ENCODE measurements around the gene NKRF.
"Not testable (repeated sequence)": the region's sequence is repeated elsewhere in the genome, so short reads cannot be mapped to it uniquely, and the experiment has no call there.

The NKRF gene

DNA sequence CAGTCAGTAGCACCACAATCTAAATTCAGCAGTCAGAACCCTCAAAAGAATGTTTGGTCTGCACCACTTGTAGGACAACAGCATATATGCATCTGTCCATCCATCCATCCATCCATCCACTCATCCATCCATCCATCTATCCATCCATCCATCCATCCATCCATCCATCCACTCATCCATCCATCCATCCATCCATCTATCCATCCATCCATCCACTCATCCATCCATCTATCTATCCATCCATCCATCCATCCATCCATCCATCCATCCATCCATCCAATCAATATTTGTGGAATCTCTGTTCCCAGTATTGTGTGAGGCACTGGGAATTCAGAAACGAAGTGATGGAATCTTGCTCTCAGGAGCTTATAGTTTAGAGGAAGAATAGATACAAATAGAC is 31.2 kb upstream of the NKRF start:
- H3K9me3 ChIP-seq (ENCODE audit: control insufficient read depth, low read length) = not testable (repeated sequence)
- WGBS, 2 experiments (ENCODE audit: insufficient coverage in 2 of 2) = no CpG with 5 or more reads among the region's 1 CpG

DNA sequence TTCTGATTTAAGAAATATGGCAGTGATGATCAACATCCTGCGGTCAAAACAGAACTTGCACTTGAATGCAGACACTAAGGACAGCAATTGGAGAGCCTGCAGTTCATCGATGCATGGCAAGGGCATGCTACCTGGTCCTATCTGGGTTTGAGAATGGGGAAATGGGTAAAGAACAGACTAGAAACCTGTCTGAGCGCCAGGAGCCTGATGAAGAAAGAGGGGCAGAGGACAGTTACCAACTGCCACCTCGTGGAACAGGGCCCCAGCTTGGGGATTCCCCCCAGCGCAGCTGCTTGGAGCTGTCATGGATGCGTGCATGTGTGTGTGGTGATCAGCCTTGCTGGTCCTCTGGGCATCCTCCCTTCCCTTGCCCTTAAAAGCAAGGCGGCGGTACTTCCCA is 30.2 kb upstream of the NKRF start:
- WGBS, 2 experiments (ENCODE audit: insufficient coverage in 2 of 2) = 95 to 97% methylated on average over 3 to 5 of the region's 8 CpGs
- no peaks in the 10 kb centered on the region for H3K9me3 ChIP-seq (ENCODE audit: control insufficient read depth, low read length)

More for the DNA sequence above, 31.2 kb upstream of the NKRF start:
- H3K36me3 ChIP-seq (ENCODE audit: control insufficient read depth, insufficient read depth, low read length) = peaks cover 40% of the 10 kb centered on the region
- not testable (repeated sequence) for H3K27ac ChIP-seq (ENCODE audit: low read depth, low read length, severe bottlenecking); H3K4me3 ChIP-seq (ENCODE audit: extremely low read depth, insufficient read depth, low read length, poor library complexity, severe bottlenecking); H3K4me1 ChIP-seq (ENCODE audit: control insufficient read depth, insufficient read depth, low read length, poor library complexity, severe bottlenecking)

DNA sequence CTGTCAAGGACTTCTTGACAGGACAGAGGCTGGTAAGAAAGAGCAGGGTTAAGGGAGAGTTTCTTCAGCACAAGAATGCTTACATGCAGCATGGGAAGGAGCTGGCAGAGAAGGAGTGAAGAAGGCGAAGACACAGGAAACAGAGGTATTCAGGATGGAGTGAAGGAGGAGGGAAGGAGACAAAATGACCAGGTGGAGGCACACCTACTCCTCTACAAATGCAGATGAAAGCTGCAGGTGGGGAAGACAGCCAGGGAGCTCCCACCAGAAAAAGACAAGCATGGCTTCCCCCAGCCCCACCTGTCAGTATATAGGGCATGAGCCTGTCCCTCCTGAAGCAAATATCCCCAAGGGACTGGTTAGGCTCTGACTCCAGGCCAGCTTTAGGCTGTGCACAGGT is 29.6 kb upstream of the NKRF start:
- Histone ChIP-seq H3K9me3 (ENCODE audit: control insufficient read depth, low read length) (no peaks in the 10 kb centered on the region), H3K4me3 (ENCODE audit: extremely low read depth, insufficient read depth, low read length, poor library complexity, severe bottlenecking) (no peak overlapping the region), H3K36me3 (ENCODE audit: control insufficient read depth, insufficient read depth, low read length) (peaks cover 40% of the 10 kb centered on the region), H3K27ac (ENCODE audit: low read depth, low read length, severe bottlenecking) (no peak overlapping the region), H3K4me1 (ENCODE audit: control insufficient read depth, insufficient read depth, low read length, poor library complexity, severe bottlenecking) (no peaks in the 10 kb centered on the region)
- no CpG with 5 or more reads among the region's 1 CpG for WGBS, 2 experiments (ENCODE audit: insufficient coverage in 2 of 2)

More for the DNA sequence above, 30.2 kb upstream of the NKRF start:
- Histone ChIP-seq H3K4me3 (ENCODE audit: extremely low read depth, insufficient read depth, low read length, poor library complexity, severe bottlenecking) (no peak overlapping the region), H3K27ac (ENCODE audit: low read depth, low read length, severe bottlenecking) (no peak overlapping the region), H3K4me1 (ENCODE audit: control insufficient read depth, insufficient read depth, low read length, poor library complexity, severe bottlenecking) (no peaks in the 10 kb centered on the region), H3K36me3 (ENCODE audit: control insufficient read depth, insufficient read depth, low read length) (peaks cover 40% of the 10 kb centered on the region)

DNA sequence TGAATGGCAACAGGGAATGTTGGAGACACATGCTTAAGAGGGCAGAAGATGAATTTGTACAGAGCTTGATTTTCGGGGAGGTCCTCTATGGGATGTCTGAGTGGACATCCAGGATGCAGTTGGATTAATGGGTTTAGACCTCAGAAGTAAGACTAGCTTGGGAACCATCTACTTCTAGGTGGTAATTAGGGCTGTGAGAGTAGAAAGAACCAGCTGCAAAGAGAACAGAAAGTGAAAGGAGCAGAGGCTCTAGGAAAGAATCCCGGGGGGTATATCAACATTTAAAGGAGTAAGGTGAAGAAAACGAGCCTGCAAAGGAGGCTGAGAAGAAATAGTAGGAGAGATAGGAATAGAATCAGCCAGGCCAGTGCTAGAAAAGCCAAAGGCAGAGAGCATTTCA is 29.0 kb upstream of the NKRF start:
- WGBS, 2 experiments (ENCODE audit: insufficient coverage in 2 of 2) = 91 to 100% methylated on average over 1 to 2 of the region's 3 CpGs
- H3K9me3 ChIP-seq (ENCODE audit: control insufficient read depth, low read length) = no peaks in the 10 kb centered on the region
- H3K4me3 ChIP-seq (ENCODE audit: extremely low read depth, insufficient read depth, low read length, poor library complexity, severe bottlenecking) = no peak overlapping the region
- no peak overlapping the region for H3K27ac ChIP-seq (ENCODE audit: low read depth, low read length, severe bottlenecking)
- peaks cover 43% of the 10 kb centered on the region for H3K36me3 ChIP-seq (ENCODE audit: control insufficient read depth, insufficient read depth, low read length)
- no peaks in the 10 kb centered on the region for H3K4me1 ChIP-seq (ENCODE audit: control insufficient read depth, insufficient read depth, low read length, poor library complexity, severe bottlenecking)

DNA sequence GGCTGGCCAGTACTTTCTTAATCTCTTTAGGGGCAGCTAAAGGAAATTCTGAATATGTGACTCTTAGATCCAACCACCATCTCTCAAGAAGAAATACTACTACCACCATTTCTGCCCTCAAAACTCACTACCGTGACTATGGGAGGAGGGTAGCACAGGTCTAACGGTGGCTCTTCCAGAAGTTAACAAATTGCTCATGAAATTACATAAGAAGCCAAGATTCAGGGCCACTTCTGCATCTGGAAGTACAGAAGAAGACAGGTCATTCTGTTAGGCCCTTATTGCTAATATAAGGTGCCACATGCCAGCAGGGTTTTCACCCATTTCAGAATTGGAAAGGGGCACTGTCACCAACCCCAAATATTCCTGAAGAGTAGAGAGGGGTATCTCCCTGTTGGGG is 19.6 kb upstream of the NKRF start:
- Histone ChIP-seq H3K27ac (ENCODE audit: low read depth, low read length, severe bottlenecking) (no peak overlapping the region), H3K4me1 (ENCODE audit: control insufficient read depth, insufficient read depth, low read length, poor library complexity, severe bottlenecking) (peaks cover 5% of the 10 kb centered on the region), H3K4me3 (ENCODE audit: extremely low read depth, insufficient read depth, low read length, poor library complexity, severe bottlenecking) (no peak overlapping the region), H3K9me3 (ENCODE audit: control insufficient read depth, low read length) (no peaks in the 10 kb centered on the region), H3K36me3 (ENCODE audit: control insufficient read depth, insufficient read depth, low read length) (peaks cover 16% of the 10 kb centered on the region)
- WGBS, 2 experiments (ENCODE audit: insufficient coverage in 2 of 2) = no CpG with 5 or more reads among the region's 2 CpGs

DNA sequence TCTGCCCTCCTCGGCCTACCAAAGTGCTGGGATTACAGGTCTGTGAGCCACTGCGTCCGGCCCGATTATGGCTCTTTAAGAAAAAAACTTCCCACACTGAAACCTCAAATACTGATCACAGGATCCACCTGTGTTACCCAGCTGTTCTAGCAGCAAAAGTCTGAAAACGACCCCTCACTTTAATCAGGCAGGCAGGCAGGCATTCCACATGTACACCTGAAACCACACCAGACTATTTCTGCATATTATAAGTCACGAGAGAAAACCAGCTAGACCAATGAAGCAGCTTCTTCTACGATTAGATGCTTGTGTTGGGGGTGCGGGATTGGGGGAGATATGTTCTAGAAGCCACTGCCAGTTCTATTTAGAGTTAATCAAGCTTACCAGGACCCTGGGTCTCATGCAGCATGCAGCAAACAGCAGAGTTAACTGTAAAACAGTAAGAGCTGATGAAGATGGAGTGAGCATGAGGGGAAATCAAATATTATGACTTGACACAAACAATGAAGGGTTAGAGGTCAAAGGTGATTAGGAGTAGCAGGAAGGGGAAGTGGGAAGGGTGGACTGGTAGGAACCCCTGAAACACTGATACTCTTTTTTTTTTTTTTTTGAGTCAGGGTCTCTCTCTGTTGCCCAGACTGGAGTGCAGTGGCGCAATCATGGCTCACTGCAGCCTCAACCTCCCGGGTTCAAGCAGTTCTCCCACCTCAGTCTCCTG is 18.9 kb upstream of the NKRF start:
- no peak overlapping the region for H3K4me3 ChIP-seq (ENCODE audit: extremely low read depth, insufficient read depth, low read length, poor library complexity, severe bottlenecking)
- WGBS, 2 experiments (ENCODE audit: insufficient coverage in 2 of 2) = 79 to 87% methylated on average over 5 of the region's 10 CpGs
- peaks cover 5% of the 10 kb centered on the region for H3K4me1 ChIP-seq (ENCODE audit: control insufficient read depth, insufficient read depth, low read length, poor library complexity, severe bottlenecking)
- no peaks in the 10 kb centered on the region for H3K9me3 ChIP-seq (ENCODE audit: control insufficient read depth, low read length)
- no peak overlapping the region for H3K27ac ChIP-seq (ENCODE audit: low read depth, low read length, severe bottlenecking)
- H3K36me3 ChIP-seq (ENCODE audit: control insufficient read depth, insufficient read depth, low read length) = peaks cover 9% of the 10 kb centered on the region

DNA sequence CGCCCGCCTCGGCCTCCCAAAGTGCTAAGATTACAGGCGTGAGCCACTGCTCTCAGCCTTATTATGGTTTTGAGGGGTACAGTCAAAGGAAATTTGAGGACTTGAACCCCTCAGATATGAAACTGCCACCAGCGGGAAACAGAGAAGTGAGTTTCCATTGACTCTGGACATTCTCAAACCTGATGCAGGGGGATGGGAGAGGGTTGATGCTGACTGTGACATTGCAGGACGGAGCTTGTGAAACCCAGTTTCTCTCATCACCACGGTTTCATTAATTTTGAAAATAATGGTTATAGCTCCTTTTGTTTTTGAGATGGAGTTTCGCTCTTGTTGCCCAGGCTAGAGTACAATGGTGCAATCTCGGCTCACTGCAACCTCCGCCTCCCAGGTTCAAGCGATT is 18.2 kb upstream of the NKRF start:
- Histone ChIP-seq H3K27ac (ENCODE audit: low read depth, low read length, severe bottlenecking) (no peak overlapping the region), H3K4me3 (ENCODE audit: extremely low read depth, insufficient read depth, low read length, poor library complexity, severe bottlenecking) (no peak overlapping the region), H3K9me3 (ENCODE audit: control insufficient read depth, low read length) (no peaks in the 10 kb centered on the region), H3K4me1 (ENCODE audit: control insufficient read depth, insufficient read depth, low read length, poor library complexity, severe bottlenecking) (peaks cover 5% of the 10 kb centered on the region), H3K36me3 (ENCODE audit: control insufficient read depth, insufficient read depth, low read length) (peaks cover 10% of the 10 kb centered on the region)
- 83 to 97% methylated on average over 1 to 5 of the region's 11 CpGs for WGBS, 2 experiments (ENCODE audit: insufficient coverage in 2 of 2)

DNA sequence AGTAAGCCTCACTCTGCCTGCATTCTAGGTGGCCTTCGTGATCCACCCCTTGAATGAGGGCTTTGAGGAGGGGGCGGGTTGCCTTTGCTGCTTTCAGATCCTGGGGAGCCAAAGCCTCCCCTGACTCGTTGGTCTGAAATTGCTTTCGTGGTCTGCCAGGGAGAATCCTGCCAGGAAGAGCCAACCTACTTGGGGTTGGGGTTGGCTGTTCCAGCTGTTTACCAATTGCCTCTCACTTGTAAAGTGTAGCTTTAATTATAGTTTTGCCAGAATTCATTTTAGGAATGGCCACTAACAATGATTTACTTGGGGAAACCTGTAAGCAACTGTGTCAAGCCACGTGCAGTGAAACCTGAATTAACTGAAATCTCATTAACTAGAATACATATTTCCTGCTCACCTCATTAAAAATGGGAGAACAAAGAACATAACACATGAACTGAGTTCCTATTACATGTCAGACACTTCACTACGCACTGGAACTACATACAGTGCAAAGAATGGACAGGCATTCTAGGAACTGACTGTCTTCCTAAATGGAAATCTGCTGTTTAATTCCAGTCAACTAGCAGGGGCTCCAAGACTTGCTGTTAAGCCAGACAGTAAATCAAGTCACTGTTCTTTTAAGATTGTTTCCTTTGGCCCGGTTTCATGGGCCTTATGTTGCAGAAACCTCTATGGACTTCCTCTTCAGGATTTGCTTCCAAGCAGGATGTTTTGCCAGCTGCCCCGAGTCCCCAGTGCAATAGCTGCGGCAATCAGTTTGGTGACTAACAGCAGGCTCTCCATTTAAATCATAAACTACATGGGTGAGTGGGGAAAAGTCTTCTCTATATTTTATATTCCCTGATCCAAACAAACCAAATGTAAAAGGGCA is 16.4 kb upstream of the NKRF start:
- peaks cover 5% of the 10 kb centered on the region for H3K4me1 ChIP-seq (ENCODE audit: control insufficient read depth, insufficient read depth, low read length, poor library complexity, severe bottlenecking)
- H3K9me3 ChIP-seq (ENCODE audit: control insufficient read depth, low read length) = no peaks in the 10 kb centered on the region
- H3K27ac ChIP-seq (ENCODE audit: low read depth, low read length, severe bottlenecking) = no peak overlapping the region
- H3K36me3 ChIP-seq (ENCODE audit: control insufficient read depth, insufficient read depth, low read length) = peaks cover 8% of the 10 kb centered on the region
- H3K4me3 ChIP-seq (ENCODE audit: extremely low read depth, insufficient read depth, low read length, poor library complexity, severe bottlenecking) = no peak overlapping the region
- 77 to 97% methylated on average over 2 to 4 of the region's 9 CpGs for WGBS, 2 experiments (ENCODE audit: insufficient coverage in 2 of 2)

DNA sequence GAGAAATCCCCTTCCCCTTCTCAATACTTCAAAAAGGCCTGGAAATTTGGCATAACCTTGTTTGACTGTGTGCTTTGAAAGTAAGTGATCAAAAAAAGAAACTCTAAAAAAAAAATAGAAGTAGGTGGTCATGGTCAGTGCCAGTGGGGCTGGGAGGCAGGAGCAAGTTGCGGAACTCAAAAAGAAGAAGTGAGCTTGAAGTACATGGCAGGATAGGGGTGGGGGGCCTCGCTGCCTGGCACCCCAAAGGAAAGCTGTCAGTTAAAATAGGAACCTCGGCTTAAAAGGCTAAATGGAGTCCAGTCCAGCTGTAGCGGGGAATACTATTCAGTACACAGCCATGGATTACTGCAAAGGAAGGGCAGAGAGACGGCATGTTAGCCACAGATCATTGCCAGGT is 12.2 kb upstream of the NKRF start:
- H3K27ac ChIP-seq (ENCODE audit: low read depth, low read length, severe bottlenecking) = no peak overlapping the region
- no peak overlapping the region for H3K4me3 ChIP-seq (ENCODE audit: extremely low read depth, insufficient read depth, low read length, poor library complexity, severe bottlenecking)
- no peaks in the 10 kb centered on the region for H3K9me3 ChIP-seq (ENCODE audit: control insufficient read depth, low read length)
- peaks cover 4% of the 10 kb centered on the region for H3K36me3 ChIP-seq (ENCODE audit: control insufficient read depth, insufficient read depth, low read length)
- H3K4me1 ChIP-seq (ENCODE audit: control insufficient read depth, insufficient read depth, low read length, poor library complexity, severe bottlenecking) = peaks cover 5% of the 10 kb centered on the region
- WGBS, 2 experiments (ENCODE audit: insufficient coverage in 2 of 2) = 88 to 93% methylated on average over 3 to 5 of the region's 5 CpGs

DNA sequence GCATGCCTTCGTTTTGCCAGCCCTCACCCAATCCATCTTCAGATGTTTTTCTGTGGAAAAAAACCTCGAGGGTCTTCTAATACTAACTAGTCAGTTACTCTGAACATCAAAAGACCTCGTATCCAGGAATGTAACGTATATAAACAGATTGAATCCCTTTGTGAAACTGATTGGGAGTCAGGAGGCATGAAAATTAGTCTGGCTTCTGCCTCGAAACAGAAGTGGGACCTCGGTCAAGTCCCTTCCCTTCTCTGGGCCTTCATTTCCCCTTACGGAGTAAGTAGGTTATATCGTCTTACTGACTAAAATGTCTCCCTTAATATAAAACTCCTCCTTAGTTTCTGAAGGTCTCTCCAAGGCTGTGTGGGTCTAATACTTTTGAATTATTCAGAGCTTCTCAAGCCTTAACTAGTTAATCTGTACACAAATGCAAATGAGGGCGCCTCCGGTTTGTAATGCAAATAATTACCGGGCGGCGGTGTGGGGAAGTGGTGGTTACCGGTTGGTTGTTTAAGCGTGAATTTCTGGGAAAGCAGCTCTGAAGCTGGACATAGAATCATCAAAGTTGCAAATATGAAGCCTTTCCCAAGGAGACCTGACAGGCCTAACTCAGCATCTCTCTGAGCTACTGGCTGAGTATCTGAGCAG is 11.4 kb upstream of the NKRF start:
- Histone ChIP-seq H3K4me1 (ENCODE audit: control insufficient read depth, insufficient read depth, low read length, poor library complexity, severe bottlenecking) (peaks cover 1% of the 10 kb centered on the region), H3K9me3 (ENCODE audit: control insufficient read depth, low read length) (no peaks in the 10 kb centered on the region), H3K36me3 (ENCODE audit: control insufficient read depth, insufficient read depth, low read length) (peaks cover 4% of the 10 kb centered on the region), H3K27ac (ENCODE audit: low read depth, low read length, severe bottlenecking) (no peak overlapping the region), H3K4me3 (ENCODE audit: extremely low read depth, insufficient read depth, low read length, poor library complexity, severe bottlenecking) (no peak overlapping the region)
- 86 to 90% methylated on average over 1 to 2 of the region's 15 CpGs for WGBS, 2 experiments (ENCODE audit: insufficient coverage in 2 of 2)
